ENCODE results near the gene CPPED1.

CPPED1 gene

DNA sequence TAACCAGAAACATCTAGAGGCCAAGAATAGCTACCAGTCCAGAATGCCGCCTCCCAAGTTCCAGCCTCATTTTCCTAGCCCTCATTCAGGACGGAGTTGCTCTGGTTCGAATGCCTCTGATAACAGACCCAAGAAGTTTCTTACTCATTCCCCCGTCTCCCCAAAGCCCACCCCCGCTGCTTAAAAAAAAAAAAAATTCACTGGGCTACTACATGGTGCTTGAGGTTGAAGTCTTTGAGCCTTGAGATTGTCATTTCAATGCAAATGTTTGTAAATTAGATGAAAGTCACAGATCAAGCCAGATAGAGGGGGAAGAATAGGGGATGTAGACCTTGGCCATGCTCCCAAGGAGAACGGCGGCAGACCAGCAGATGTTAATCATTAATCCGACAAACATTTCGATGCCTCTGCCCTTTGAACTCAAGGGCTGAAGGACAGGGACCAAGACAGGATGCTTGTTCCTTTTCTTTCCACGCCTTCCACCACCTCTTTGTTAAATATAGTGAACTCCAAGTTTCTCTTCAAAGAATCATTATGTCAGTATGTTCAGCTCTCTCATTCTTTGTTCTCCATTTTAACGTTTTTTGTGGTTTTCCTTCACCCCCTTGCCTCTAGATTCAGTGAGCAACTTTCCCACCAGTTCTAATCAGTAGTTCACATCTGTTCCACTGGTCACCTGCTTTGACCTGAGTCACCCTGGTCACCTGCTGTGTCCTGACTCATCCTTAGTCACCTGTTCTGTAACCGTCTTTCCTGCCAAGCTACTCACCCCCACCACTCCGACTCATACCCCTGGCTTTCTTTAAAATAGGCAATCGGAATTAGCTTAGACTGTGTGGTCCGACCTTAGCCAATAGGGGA is 190.3 kb downstream of the CPPED1 start:
- H3K36me3 ChIP-seq (ENCODE audit: control insufficient read depth in 1 of 2, insufficient read depth in 2 of 2, low read length in 2 of 2), result no peaks in the 10 kb centered on the region
- H3K4me1 ChIP-seq (ENCODE audit: control insufficient read depth in 1 of 2, insufficient read depth in 2 of 2, low read length in 2 of 2), result no peaks in the 10 kb centered on the region
- no peaks in the 10 kb centered on the region for H3K27me3 ChIP-seq (ENCODE audit: low read depth, low read length)
- no peak overlapping the region for H3K27ac ChIP-seq (ENCODE audit: low read length)
- H3K4me3 ChIP-seq (ENCODE audit: low read depth in 1 of 2, low read length in 2 of 2), result no peak overlapping the region
- H3K9me3 ChIP-seq (ENCODE audit: control insufficient read depth in 1 of 2, low read length in 2 of 2), result peaks cover 0 to 5% of the 10 kb centered on the region in 2 donors

DNA sequence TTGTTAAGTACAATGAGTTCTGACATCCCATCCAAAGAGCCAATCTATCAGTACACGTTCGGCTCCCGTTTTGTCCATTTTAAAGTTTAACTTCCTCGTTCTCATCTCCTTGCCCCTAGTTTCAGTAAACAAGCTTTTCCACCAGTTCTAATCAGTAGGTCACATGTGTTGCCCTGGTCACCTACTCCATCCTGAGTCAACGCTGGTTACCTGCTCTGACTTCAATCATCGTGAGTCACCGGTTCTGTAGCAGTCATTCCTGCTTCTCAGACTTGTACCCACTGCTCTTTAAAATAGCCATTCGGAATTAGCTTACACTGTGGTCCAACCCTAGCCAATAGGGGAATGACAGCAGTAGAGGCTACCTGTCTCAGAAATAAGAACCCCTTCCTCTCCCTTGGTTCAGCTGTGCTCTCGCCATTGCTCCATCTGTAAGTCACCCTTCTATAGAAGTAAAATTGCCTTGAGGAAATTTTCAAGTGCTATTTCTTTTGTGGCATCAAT is 191.0 kb downstream of the CPPED1 start:
- no peak overlapping the region for H3K27ac ChIP-seq (ENCODE audit: low read length)
- no peaks in the 10 kb centered on the region for H3K4me1 ChIP-seq (ENCODE audit: control insufficient read depth in 1 of 2, insufficient read depth in 2 of 2, low read length in 2 of 2)
- H3K27me3 ChIP-seq (ENCODE audit: low read depth, low read length), result no peaks in the 10 kb centered on the region
- H3K9me3 ChIP-seq (ENCODE audit: control insufficient read depth in 1 of 2, low read length in 2 of 2), result peaks cover 0 to 10% of the 10 kb centered on the region in 2 donors
- H3K36me3 ChIP-seq (ENCODE audit: control insufficient read depth in 1 of 2, insufficient read depth in 2 of 2, low read length in 2 of 2), result no peaks in the 10 kb centered on the region
- no peak overlapping the region for H3K4me3 ChIP-seq (ENCODE audit: low read depth in 1 of 2, low read length in 2 of 2)

DNA sequence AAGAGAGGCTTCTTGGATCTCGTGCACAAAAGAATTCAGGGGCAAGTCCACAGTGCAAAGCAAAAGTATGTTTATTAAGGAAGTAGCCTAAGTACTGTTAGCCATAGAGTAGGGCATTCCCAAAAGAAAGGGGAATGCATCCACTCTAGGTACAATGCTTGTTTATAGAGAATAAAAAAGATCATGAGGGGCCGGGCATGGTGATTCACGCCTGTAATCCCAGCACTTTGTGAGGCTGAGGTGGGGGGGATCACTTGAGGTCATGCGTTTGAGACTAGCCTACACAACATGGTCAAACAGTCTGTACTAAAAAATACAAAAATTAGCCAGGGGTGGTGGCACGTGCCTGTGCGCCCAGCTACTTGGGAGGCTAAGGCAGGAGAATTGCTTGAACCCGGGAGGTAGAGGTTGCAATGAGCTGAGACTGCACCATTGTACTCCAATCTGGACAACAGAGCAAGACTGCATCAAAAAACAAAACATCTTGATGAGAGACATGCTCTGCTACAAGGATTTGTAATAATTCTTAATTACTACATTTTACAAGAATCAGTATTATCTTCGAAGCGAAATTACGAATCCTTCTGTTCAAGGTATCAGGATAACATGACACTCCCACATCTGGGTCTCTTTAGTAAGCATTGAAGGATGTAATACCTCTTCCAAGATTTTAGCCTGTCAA is 191.6 kb downstream of the CPPED1 start:
- Histone ChIP-seq H3K27me3 (ENCODE audit: low read depth, low read length) (no peaks in the 10 kb centered on the region), H3K4me1 (ENCODE audit: control insufficient read depth in 1 of 2, insufficient read depth in 2 of 2, low read length in 2 of 2) (no peaks in the 10 kb centered on the region), H3K9me3 (ENCODE audit: control insufficient read depth in 1 of 2, low read length in 2 of 2) (peaks cover 0 to 10% of the 10 kb centered on the region in 2 donors), H3K4me3 (ENCODE audit: low read depth in 1 of 2, low read length in 2 of 2) (no peak overlapping the region), H3K36me3 (ENCODE audit: control insufficient read depth in 1 of 2, insufficient read depth in 2 of 2, low read length in 2 of 2) (no peaks in the 10 kb centered on the region), H3K27ac (ENCODE audit: low read length) (no peak overlapping the region)

DNA sequence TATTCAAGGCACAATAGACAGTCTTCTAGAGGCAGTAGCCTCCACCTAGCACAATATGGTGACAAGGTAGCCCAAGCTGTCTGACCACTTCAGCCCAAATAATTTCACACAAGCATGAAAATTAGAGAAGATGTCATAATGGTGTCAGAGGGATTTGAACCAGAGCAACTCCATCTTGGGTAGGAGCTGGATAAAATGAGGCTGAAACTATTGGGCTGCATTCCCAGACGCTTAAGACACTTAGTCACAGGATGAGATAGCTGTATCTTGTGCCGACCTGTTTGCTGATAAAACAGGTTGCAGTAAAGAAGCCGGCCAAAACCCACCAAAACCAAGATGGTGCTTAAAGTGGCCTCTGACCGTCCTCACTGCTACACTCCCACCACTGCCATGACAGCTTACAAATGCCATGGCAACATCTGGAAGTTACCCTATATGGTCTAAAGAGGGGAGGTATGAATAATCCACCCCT is 192.6 kb downstream of the CPPED1 start:
- no peaks in the 10 kb centered on the region for H3K27me3 ChIP-seq (ENCODE audit: low read depth, low read length)
- peaks cover 0 to 10% of the 10 kb centered on the region in 2 donors for H3K9me3 ChIP-seq (ENCODE audit: control insufficient read depth in 1 of 2, low read length in 2 of 2)
- no peaks in the 10 kb centered on the region for H3K4me1 ChIP-seq (ENCODE audit: control insufficient read depth in 1 of 2, insufficient read depth in 2 of 2, low read length in 2 of 2)
- no peaks in the 10 kb centered on the region for H3K36me3 ChIP-seq (ENCODE audit: control insufficient read depth in 1 of 2, insufficient read depth in 2 of 2, low read length in 2 of 2)
- H3K27ac ChIP-seq (ENCODE audit: low read length), result no peak overlapping the region
- no peak overlapping the region for H3K4me3 ChIP-seq (ENCODE audit: low read depth in 1 of 2, low read length in 2 of 2)

DNA sequence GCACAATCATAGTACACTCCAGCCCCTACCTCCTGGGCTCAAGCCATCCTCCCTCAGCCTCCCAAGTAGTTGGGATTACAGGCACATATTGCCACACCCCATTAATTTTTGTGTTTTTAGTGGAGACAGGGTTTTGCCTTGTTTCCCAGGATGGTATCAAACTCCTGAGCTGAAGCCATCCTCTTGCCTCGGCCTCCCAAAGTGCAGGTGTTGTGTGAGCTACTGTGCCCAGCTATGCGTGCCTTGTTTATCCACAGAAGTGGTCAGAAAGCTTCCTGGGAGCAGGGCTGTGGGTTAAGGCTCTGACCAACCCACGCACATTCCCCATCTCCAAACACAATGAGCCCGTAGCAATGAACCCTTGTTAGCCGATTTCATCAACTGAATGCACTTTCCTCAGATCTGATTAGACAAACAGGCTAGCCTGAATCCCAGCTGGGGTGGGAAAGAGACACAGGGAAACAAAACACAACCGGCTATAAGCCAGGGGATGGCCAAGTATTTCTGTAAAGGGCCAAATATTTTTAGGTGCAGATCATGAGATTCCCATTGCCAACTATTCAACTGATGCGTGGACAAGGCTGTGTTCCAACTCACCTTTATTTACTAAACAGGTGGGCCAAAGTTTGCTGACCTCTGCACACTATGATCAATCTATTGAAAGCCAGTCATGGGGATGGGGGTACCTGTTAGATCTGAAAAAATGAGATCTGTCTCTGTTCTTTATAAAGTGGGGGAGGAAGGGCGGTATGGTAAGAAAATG is 193.6 kb downstream of the CPPED1 start:
- H3K27ac ChIP-seq (ENCODE audit: low read length), result no peak overlapping the region
- H3K9me3 ChIP-seq (ENCODE audit: control insufficient read depth in 1 of 2, low read length in 2 of 2), result peaks cover 0 to 10% of the 10 kb centered on the region in 2 donors
- no peaks in the 10 kb centered on the region for H3K4me1 ChIP-seq (ENCODE audit: control insufficient read depth in 1 of 2, insufficient read depth in 2 of 2, low read length in 2 of 2)
- no peaks in the 10 kb centered on the region for H3K36me3 ChIP-seq (ENCODE audit: control insufficient read depth in 1 of 2, insufficient read depth in 2 of 2, low read length in 2 of 2)
- H3K27me3 ChIP-seq (ENCODE audit: low read depth, low read length), result no peaks in the 10 kb centered on the region
- no peak overlapping the region for H3K4me3 ChIP-seq (ENCODE audit: low read depth in 1 of 2, low read length in 2 of 2)

Data from muscle layer of duodenum (tissue), 2 donors.